ENCODE results near the gene EPC2.

Gene EPC2

DNA sequence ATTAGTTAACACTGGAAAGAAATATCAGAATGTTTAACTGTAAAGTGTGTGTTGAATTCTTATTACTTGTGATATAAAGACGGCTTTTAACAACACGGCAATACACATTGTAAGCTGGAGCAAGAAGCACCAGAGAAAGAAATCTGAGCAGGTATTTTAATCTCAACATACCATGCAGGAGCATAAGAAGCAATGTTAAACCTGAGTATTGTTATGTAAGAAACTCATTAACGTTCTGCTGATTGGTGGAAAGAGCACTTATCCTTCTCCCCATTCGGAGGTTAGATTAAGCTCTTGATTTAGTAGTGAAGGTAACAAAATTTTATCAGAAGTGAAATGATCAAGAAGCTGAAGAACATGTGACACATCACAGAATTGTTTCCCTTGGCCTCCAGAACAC, 107.4 kb downstream of the EPC2 start:
- H3K9ac ChIP-seq (ENCODE audit: insufficient read length, low read depth) = no peak overlapping the region
- no peaks in the 10 kb centered on the region for H3K4me1 ChIP-seq (ENCODE audit: insufficient read depth, insufficient read length)
- TF ChIP-seq SUZ12 (IDR thresholded peaks at IDR 0.05; ENCODE audit: extremely low read depth, insufficient read depth, insufficient read length) = no peak
- no peak for TF ChIP-seq YY1 (IDR thresholded peaks at IDR 0.05; ENCODE audit: insufficient read depth, insufficient read length)
- TF ChIP-seq ZNF274 (IDR thresholded peaks at IDR 0.05; ENCODE audit: low read depth, low read length) = no peak
- no peaks in the 10 kb centered on the region for H3K27me3 ChIP-seq (ENCODE audit: insufficient read depth, insufficient read length)
- H3K4me3 ChIP-seq (ENCODE audit: insufficient read length, low read depth) = no peak overlapping the region
- H3K36me3 ChIP-seq (ENCODE audit: insufficient read depth, insufficient read length, low read length) = peaks cover 21% of the 10 kb centered on the region
- DNase-seq (ENCODE audit: low read depth, low spot score) = no peak
- H3K9me3 ChIP-seq (ENCODE audit: insufficient read depth, low read length) = no peaks in the 10 kb centered on the region

GRCh38 chr2:148752977-148753376, 108.4 kb downstream of the EPC2 start:
- Histone ChIP-seq H3K36me3 (ENCODE audit: insufficient read depth, insufficient read length, low read length) (peaks cover 21% of the 10 kb centered on the region), H3K4me1 (ENCODE audit: insufficient read depth, insufficient read length) (no peaks in the 10 kb centered on the region), H3K27me3 (ENCODE audit: insufficient read depth, insufficient read length) (no peaks in the 10 kb centered on the region), H3K9me3 (ENCODE audit: insufficient read depth, low read length) (no peaks in the 10 kb centered on the region), H3K4me3 (ENCODE audit: insufficient read length, low read depth) (no peak overlapping the region), H3K9ac (ENCODE audit: insufficient read length, low read depth) (no peak overlapping the region)
- no peak for DNase-seq (ENCODE audit: low read depth, low spot score)
- TF ChIP-seq SUZ12 (IDR thresholded peaks at IDR 0.05; ENCODE audit: extremely low read depth, insufficient read depth, insufficient read length) (no peak), YY1 (IDR thresholded peaks at IDR 0.05; ENCODE audit: insufficient read depth, insufficient read length) (no peak), ZNF274 (IDR thresholded peaks at IDR 0.05; ENCODE audit: low read depth, low read length) (no peak)

DNA sequence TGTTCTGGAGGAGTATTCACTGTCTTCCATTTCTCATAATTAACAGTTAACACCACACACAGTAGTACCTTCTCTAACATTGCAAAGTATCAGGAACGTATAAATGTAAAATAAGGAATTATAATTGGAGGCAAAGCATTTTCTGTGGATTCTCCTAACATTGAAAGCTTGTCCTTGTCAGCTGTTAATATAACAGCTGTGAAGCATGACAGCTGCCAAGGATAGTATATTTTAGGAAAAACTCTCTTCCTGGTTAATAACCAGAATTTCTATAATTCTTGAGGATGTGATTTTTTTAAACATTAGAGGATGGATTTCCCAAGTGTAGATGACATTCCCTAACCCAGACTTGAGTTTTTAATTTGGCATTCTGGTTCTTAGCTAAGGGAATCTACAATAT, 110.3 kb downstream of the EPC2 start:
- no peak for DNase-seq (ENCODE audit: low read depth, low spot score)
- no peak for TF ChIP-seq SUZ12 (IDR thresholded peaks at IDR 0.05; ENCODE audit: extremely low read depth, insufficient read depth, insufficient read length)
- no peak for TF ChIP-seq YY1 (IDR thresholded peaks at IDR 0.05; ENCODE audit: insufficient read depth, insufficient read length)
- no peak for TF ChIP-seq ZNF274 (IDR thresholded peaks at IDR 0.05; ENCODE audit: low read depth, low read length)
- Histone ChIP-seq H3K9me3 (ENCODE audit: insufficient read depth, low read length) (no peaks in the 10 kb centered on the region), H3K27me3 (ENCODE audit: insufficient read depth, insufficient read length) (no peaks in the 10 kb centered on the region), H3K36me3 (ENCODE audit: insufficient read depth, insufficient read length, low read length) (peaks cover 18% of the 10 kb centered on the region), H3K4me3 (ENCODE audit: insufficient read length, low read depth) (no peak overlapping the region), H3K9ac (ENCODE audit: insufficient read length, low read depth) (no peak overlapping the region), H3K4me1 (ENCODE audit: insufficient read depth, insufficient read length) (no peaks in the 10 kb centered on the region)

DNA sequence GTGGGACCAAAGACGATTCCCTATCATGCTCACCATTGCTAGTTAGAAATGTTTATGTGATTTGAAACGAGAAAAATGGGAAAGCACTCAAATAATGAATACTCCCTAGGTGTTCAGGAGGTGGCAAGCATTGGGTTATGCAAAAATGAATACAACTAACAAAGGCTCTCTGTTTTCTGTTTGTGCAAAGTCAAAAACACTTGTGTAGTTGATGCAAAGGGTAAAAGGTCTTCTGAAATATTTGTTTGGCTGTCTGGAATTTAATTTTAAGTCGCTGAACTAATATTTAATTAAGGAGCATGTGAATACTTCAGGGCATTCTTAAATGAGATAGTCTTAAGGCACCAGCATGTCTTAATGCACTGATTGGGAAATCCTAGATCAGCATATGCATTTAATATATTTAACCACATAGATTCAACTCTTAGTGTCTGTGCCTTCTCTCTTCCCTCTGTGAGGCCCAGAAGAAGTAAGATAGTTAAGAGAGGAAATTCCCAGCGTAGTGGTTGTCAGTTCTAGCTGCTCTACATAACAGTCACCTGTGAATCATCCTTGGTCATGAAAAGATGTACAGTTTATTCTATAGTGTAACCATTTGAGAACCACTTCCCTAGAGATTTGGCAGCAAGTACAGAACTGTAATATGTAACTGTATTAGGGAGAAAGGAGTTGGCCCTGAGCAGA, 111.9 kb downstream of the EPC2 start:
- Histone ChIP-seq H3K27me3 (ENCODE audit: insufficient read depth, insufficient read length) (no peaks in the 10 kb centered on the region), H3K9me3 (ENCODE audit: insufficient read depth, low read length) (no peaks in the 10 kb centered on the region), H3K9ac (ENCODE audit: insufficient read length, low read depth) (no peak overlapping the region), H3K36me3 (ENCODE audit: insufficient read depth, insufficient read length, low read length) (peaks cover 18% of the 10 kb centered on the region), H3K4me1 (ENCODE audit: insufficient read depth, insufficient read length) (no peaks in the 10 kb centered on the region), H3K4me3 (ENCODE audit: insufficient read length, low read depth) (no peak overlapping the region)
- no peak for DNase-seq (ENCODE audit: low read depth, low spot score)
- TF ChIP-seq ZNF274 (IDR thresholded peaks at IDR 0.05; ENCODE audit: low read depth, low read length) (no peak), SUZ12 (IDR thresholded peaks at IDR 0.05; ENCODE audit: extremely low read depth, insufficient read depth, insufficient read length) (no peak), YY1 (IDR thresholded peaks at IDR 0.05; ENCODE audit: insufficient read depth, insufficient read length) (no peak)

DNA sequence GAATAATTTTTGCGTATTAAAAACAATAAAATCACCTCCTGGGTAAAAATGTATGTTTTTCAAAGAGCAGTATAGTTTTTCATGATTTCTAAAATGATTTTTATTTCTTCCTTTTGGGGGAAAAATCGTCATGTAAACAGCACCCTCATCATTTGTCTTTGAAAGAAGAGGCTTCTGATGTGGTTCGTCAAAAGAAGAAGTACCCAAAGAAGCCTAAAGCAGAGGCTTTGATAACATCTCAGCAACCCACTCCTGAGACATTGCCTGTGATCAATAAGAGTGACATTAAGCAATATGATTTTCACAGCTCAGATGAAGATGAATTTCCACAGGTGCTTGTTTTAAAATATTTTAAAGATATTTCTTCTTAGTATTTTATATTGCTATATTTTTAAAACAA, 120.3 kb downstream of the EPC2 start:
- H3K36me3 ChIP-seq (ENCODE audit: insufficient read depth, insufficient read length, low read length) = peaks cover 39% of the 10 kb centered on the region
- no peaks in the 10 kb centered on the region for H3K4me1 ChIP-seq (ENCODE audit: insufficient read depth, insufficient read length)
- no peak overlapping the region for H3K4me3 ChIP-seq (ENCODE audit: insufficient read length, low read depth)
- H3K9me3 ChIP-seq (ENCODE audit: insufficient read depth, low read length) = no peaks in the 10 kb centered on the region
- H3K27me3 ChIP-seq (ENCODE audit: insufficient read depth, insufficient read length) = no peaks in the 10 kb centered on the region
- TF ChIP-seq ZNF274 (IDR thresholded peaks at IDR 0.05; ENCODE audit: low read depth, low read length) (no peak), SUZ12 (IDR thresholded peaks at IDR 0.05; ENCODE audit: extremely low read depth, insufficient read depth, insufficient read length) (no peak), YY1 (IDR thresholded peaks at IDR 0.05; ENCODE audit: insufficient read depth, insufficient read length) (no peak)
- no peak for DNase-seq (ENCODE audit: low read depth, low spot score)
- H3K9ac ChIP-seq (ENCODE audit: insufficient read length, low read depth) = no peak overlapping the region

DNA sequence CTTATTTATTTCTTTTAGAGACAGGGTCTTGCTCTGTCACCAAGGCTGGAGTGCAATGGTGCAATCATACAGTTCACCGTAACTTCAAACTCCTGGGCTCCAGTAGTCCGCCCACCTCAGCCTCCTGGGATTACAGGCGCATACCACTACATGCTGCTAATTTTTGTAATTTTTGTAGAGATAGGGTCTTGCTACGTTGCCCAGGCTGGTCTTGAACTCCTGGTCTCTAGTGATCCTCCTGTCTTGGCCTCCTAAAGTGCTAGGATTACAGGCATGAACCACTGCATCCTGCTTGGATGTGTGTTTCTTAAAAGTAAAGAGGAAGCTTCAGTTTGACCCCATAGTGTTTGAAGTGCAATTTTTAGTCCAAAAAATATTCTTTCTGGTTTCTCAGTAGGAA, 125.5 kb downstream of the EPC2 start:
- Histone ChIP-seq H3K9me3 (ENCODE audit: insufficient read depth, low read length) (no peaks in the 10 kb centered on the region), H3K9ac (ENCODE audit: insufficient read length, low read depth) (no peak overlapping the region), H3K4me1 (ENCODE audit: insufficient read depth, insufficient read length) (no peaks in the 10 kb centered on the region), H3K36me3 (ENCODE audit: insufficient read depth, insufficient read length, low read length) (peaks cover 63% of the 10 kb centered on the region), H3K4me3 (ENCODE audit: insufficient read length, low read depth) (no peak overlapping the region), H3K27me3 (ENCODE audit: insufficient read depth, insufficient read length) (no peaks in the 10 kb centered on the region)
- no peak for TF ChIP-seq SUZ12 (IDR thresholded peaks at IDR 0.05; ENCODE audit: extremely low read depth, insufficient read depth, insufficient read length)
- no peak for DNase-seq (ENCODE audit: low read depth, low spot score)

DNA sequence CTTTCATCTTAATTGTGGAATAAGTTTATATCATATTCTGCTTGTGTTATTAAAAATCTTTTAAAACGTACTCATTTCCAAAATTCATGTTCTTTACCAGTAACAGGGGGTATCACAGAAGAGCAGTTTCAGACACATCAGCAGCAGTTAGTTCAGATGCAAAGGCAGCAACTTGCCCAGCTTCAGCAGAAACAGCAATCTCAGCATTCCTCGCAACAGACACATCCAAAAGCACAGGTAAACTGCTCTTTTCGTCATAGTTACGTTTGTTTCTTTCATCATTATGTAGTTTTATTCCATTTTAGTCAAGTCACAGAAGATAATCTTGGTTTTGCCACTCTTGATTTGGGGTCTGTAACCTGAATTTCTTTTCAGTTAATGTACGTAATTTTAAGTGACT, 137.0 kb downstream of the EPC2 start:
- Histone ChIP-seq H3K27me3 (ENCODE audit: insufficient read depth, insufficient read length) (no peaks in the 10 kb centered on the region), H3K4me1 (ENCODE audit: insufficient read depth, insufficient read length) (no peaks in the 10 kb centered on the region), H3K9ac (ENCODE audit: insufficient read length, low read depth) (no peak overlapping the region), H3K36me3 (ENCODE audit: insufficient read depth, insufficient read length, low read length) (peaks cover 45% of the 10 kb centered on the region), H3K4me3 (ENCODE audit: insufficient read length, low read depth) (no peak overlapping the region), H3K9me3 (ENCODE audit: insufficient read depth, low read length) (no peaks in the 10 kb centered on the region)
- TF ChIP-seq ZNF274 (IDR thresholded peaks at IDR 0.05; ENCODE audit: low read depth, low read length) (no peak), YY1 (IDR thresholded peaks at IDR 0.05; ENCODE audit: insufficient read depth, insufficient read length) (no peak), SUZ12 (IDR thresholded peaks at IDR 0.05; ENCODE audit: extremely low read depth, insufficient read depth, insufficient read length) (no peak)
- DNase-seq (ENCODE audit: low read depth, low spot score) = no peak
